SK-N-MC (cell line): ENCODE results near the gene SRRM3.

ENCODE experiments used
- EZH2 ChIP-seq: fragments of 200-600 bp; sonication (generic); IDR thresholded peaks from one replicate; pipeline ENCODE4 v1.6.1; 2017; ENCODE audit warnings: antibody characterized with exemption
- FOXP2 ChIP-seq: optimal IDR thresholded peaks from 2 replicates; pipeline ENCODE3; 2011; ENCODE audit warnings: mild to moderate bottlenecking, moderate library complexity; ENCODE audit not compliant: insufficient read depth; ENCODE audit errors: extremely low read length, control extremely low read depth
- POLR2AphosphoS5 ChIP-seq: IDR thresholded peaks from 2 replicates; pipeline ENCODE4 v1.6.1; 2012; ENCODE audit warnings: mild to moderate bottlenecking, low read depth, low read length, borderline replicate concordance

GRCh38 chr7:76315364-76315763 lies 113.7 kb downstream of the SRRM3 start:
- TF ChIP-seq EZH2 (no peak), POLR2AphosphoS5 (no peak), FOXP2 (no peak)
